ENCODE results near the gene CEP164.
"Not testable (repeated sequence)": the region's sequence is repeated elsewhere in the genome, so short reads cannot be mapped to it uniquely, and the experiment has no call there.

The CEP164 gene

GRCh38 chr11:117309310-117309709 is 18.3 kb upstream of the CEP164 start:
- DNase-seq: no peak

GRCh38 chr11:117313091-117313490 is 14.6 kb upstream of the CEP164 start:
- no peak for DNase-seq

DNA sequence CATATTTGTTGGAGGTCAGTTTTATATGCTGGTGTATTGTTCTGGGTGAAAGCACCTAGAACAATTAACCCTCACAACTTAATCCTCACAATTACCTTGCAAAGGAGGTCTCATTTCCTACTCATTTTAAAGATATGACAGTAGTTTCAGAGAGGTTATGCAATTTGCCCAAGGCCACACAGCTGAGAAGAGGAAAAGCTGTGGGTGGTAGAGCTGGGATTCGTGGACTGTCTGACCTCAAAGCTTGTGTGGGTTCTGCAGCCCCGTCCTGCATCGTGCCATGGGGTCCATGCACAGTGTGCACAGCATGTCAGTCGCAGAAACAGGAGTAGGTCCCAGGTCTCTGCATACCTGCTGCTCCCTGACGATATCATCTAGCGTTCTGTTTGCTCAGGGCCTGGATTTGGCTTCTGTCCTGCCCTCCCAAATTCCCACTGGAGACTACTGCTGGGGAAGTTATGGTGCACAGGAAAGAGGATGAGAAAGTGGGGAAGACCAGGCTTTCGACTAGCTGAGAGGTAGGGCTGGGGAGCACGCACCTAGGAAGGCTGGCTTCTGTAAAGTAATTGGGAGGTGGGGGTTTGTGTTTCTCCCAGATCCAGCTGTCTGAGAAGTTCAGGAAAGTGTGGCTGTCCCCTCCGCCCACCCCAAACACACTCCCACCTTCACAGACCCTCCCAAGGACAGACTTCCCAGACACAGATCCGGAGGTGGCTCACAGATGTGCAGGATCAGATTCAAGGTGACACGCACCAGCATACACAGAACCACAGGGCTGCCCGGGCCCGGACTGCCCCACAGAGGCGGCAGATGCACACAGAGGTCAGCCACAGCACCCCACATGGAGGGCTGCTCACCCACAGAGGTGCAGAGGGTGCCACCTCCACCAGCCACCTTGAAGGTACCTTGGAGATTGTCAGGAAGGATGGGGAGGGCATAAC is 13.6 kb upstream of the CEP164 start:
- DNase-seq: no peak

- no peak for DNase-seq
Observed at GRCh38 chr11:117314840-117315239, 12.8 kb upstream of the CEP164 start.

GRCh38 chr11:117315285-117316196 is 12.1 kb upstream of the CEP164 start:
- no peak for DNase-seq

DNA sequence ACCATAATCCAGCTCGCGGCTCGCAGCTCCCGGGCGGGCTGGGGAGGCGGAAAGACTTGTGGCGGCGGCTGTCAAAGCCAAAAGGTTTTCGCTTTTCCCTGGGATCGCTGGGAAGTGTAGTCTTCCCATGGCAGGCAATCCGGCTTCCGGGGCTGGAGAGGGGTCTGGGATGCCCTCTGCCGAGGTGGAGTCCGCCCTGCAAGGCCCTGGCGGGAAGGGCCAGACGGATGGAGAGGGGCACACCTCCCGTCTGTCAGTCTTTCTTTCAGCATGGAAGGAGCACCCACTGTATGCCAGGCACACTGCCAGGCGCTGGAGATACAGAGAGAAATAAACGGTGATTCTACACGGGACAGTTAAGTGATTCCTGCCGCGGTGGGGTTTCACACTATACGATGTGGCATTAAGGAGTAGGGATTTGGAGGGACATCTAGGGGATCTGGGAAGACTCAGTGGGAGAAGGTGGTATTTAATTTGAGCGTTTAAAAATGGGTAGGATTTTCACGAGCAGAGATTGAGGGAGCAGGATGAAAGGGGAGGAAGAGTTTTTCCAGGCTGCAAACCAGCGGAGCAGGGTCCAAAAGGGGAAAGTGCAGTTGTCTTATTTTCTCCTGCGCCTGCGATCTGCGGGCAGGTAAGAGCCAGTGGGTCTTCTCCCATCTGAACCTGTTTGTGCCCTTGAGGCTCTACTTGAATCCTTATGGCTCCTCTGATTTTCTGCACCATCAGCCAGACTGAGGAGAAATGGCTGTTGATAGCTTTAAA is 11.3 kb upstream of the CEP164 start, which contains the start of gene BACE1:
Gene BACE1 (minus strand): TSS at position 60 of the 765 bp plus-strand sequence. CDS start 461 bp downstream, outside the sequence.
- DNase-seq: peak; percentile 86

- no peak for DNase-seq
Observed at GRCh38 chr11:117318738-117319137, 8.9 kb upstream of the CEP164 start.

- DNase-seq: peak; percentile 69
Observed at GRCh38 chr11:117319214-117319840, 8.3 kb upstream of the CEP164 start.

DNA sequence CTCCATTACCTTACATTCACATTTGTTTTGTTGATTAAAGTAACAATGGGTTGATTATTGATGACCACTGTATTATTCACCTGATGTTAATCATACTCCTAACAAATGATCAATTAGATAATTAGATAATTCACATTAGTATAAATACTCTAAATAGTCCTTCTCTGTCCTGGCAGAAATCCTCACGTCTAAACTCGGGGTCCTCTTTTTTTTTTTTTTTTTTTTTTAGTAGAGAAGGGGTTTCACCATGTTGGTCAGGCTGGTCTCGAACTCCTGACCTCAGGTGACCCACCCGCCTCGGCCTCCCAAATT is 443 bp upstream of the CEP164 start:
- DNase-seq: not testable (repeated sequence)

DNA sequence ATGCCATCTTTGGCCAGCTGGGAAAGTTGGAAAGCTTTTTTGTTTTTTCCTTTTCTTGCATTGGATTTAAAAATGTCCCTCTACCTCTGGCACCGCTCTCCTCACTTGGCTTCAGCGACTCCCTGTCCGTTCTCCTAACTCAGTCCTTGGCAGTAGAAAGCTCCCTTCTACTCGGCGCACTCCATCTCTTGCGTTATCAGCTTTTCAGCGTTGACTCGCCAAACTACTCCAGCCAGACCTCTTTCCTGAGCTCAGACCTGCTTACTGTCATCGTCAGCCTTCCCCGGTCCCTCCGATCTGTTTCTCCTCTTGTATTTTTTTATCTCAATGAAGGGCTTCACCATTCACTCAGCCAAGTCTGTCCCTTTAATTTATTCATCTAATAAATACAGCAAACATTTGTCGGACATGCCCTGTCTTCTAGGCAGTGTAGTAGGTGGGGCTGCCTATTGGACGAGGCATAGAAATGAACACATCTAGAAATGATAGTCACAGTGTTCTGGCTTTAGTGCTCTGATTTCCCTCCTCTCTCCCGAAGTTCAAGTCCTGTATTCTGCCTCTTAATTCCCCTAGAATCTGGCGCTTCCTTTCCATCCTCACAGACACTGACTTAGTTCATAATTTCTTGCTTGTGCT is 839 bp downstream of the CEP164 start:
- peak; percentile 48 for DNase-seq

DNA sequence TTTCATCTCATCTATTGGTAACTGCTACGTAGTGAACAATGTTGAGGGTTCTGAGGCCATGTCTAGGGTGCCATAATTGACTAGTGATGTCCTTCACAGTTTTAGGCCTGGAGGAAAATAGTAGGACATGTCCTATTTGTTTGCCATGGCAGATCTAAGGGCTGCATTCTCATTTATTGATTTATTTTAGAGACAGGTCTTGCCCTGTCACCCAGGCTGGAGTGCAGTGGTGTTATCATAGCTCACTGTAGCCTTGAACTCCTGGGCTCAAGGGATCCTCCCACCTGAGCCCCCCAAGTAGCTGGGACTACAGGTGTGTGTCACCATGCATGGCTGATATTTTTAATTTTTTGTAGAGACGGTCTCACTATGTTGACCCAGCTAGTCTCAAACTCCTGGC is 5.2 kb downstream of the CEP164 start:
- DNase-seq: no peak

GRCh38 chr11:117333917-117334316 is 6.3 kb downstream of the CEP164 start:
- DNase-seq: no peak

- DNase-seq: no peak
Observed at GRCh38 chr11:117334896-117335295, 7.2 kb downstream of the CEP164 start.

DNA sequence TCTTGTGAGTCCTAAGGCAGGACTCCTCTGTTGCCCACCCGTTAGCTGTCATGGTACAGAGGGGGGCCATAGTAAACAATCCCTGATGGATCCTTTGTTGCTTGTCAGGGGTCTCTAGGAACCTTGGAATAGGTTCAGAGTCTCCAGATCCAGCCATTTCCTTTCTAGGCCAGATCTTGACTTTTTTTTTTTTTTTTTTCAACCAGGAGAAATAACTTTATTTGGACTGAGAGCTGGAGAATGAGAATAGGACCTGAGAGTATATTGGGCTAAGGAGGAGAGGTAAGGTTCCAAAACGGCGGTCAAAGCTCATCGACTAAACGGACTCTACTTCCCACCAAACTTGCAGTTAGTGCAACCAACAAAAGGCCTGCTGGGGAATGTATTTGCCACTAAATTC is 7.7 kb downstream of the CEP164 start:
- no peak for DNase-seq

DNA sequence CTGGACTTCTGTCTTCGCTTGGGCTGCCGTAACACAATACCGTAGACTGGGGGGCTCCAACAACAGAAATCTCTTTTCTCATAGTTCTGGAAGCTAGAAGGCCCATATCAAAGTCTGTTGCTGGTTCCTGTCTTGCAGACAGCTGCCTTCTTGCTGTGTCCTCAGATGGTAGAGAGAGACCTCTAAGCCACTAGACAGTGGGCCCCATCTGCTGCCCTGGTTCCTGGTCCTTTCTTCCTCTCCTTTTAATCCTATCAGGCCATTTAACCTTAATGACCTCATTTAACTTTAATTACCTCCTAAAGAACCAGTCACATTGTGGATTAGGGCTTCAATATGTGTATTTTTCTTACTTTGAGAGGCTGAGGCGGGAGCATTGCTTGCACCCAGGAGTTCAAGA is 9.4 kb downstream of the CEP164 start:
- DNase-seq: no peak

DNA sequence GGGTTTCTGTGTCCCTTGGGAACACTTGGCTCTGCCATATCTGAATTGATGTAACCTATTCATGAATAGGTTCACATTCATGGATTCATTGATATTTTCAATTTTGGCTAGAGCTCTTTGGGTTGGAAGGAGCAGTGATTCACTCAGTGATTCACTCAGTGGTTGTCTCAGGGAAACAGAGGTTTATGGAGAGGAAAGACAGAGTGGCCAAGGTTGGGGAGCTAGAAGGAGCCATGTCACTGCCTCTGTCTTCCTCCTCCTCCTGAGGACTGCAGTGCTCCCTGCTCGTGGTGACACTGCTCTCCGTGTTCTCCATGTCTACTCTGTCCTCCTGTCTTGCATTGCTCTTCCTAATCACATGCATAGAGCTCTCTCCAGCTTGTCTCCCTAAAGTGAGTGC is 17.4 kb downstream of the CEP164 start:
- DNase-seq: peak; percentile 14

DNA sequence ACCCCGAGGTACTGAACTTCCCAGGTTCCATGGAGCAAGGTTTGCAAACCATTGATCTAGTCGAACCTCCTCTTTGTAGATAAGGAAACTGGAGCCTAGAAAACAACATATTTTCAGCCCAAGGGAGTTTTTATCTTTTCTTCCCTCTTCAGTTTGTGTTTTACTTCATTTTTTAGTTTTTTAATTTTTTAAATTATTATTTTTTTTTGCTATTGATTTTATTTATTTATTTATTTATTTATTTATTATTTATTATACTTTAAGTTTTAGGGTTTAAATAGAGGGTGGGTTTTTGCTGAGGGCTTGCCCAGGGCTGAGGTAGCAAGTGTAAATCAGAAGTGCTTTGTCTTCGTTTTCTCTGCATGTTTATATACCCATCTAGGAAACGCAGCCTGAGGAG is 26.9 kb downstream of the CEP164 start:
- DNase-seq: no peak

GRCh38 chr11:117356126-117356890 is 28.7 kb downstream of the CEP164 start:
- no peak for DNase-seq

GRCh38 chr11:117361432-117361831 is 33.8 kb downstream of the CEP164 start:
- no peak for DNase-seq

- no peak for DNase-seq
Observed at GRCh38 chr11:117366248-117366647, 38.6 kb downstream of the CEP164 start.

DNA sequence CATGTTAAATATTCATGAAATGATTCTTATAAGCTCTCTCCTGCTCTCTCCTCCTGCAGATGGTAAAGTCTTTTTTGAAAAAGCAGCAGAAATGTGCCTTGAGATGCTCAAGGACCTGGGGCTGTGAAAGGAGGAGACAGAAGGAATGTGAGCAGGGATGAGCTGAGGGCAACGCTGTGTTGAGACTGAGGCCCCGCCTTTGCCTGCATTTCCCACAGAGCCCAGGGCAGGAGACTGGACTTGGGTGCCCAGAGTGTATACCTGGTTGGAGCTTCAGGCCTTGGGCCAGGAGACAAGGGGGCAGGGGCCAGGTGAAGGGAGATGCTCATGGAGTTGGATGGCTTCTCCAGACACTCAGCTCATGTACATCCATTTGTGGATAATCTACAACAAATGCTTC is 39.2 kb downstream of the CEP164 start:
- DNase-seq: no peak
